Activated CD4-positive, CD25-positive, alpha-beta regulatory T cell treated with anti-CD3 and anti-CD28 coated beads, Interleukin-2, amount 50 U/mL, for 24 hours (primary cell): Measurements from ENCODE around the gene ANKRD30BL.
"Not testable (repeated sequence)": the region's sequence is repeated elsewhere in the genome, so short reads cannot be mapped to it uniquely, and the experiment has no call there.

Source experiments
- ATAC-seq, 2 donors: fragments of 150-1000 bp; cut with Tn5 transposase; one replicate each; pipeline ENCODE4 v1.10.0; 2021; ENCODE audit warnings: mild to moderate bottlenecking in 1 of 2, moderate library complexity in 1 of 2

Gene ANKRD30BL, protein sequence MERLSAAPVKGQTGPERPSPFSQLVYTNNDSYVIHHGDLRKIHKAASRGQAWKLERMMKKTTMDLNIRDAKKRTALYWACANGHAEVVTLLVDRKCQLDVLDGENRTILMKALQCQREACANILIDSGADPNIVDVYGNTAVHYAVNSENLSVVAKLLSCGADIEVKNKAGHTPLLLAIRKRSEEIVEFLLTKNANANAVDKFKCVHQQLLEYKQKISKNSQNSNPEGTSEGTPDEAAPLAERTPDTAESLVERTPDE

GRCh38 chr2:132161161-132162124 is at the start of gene ANKRD30BL:
Gene ANKRD30BL, minus strand, starts transcription at chr2:132161952. Its CDS starts 247 bp downstream, at chr2:132161705.
- ATAC-seq = not testable (repeated sequence)

- not testable (repeated sequence) for ATAC-seq
These were observed 41.1 kb upstream of the ANKRD30BL start for GRCh38 chr2:132202866-132203265.

- not testable (repeated sequence) for ATAC-seq
These were observed 31.1 kb upstream of the ANKRD30BL start for GRCh38 chr2:132192854-132193253.

- not testable (repeated sequence) for ATAC-seq
These were observed 5.3 kb upstream of the ANKRD30BL start for GRCh38 chr2:132167100-132167499.

- ATAC-seq = not testable (repeated sequence)
These were observed 441 bp upstream of the ANKRD30BL start for GRCh38 chr2:132162125-132162660.

DNA sequence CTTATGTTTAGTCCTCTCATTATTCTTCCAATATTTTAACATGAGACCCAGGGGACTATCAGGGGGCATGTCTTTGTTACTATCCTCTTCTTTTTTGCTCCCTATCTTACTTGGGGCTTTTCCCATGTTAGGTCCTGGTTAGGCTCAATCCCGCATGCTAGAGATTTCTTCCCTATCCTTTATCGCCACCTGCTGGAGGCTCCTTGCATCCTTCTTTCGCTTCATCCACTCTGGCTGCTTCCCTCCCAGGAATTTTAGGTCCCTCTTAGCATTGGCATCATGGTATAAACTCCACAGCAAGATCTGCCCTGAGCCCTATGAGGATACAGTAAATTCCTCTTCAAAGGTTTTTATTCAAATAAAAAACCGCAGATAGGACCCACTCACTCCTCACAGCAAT is 15.0 kb downstream of the ANKRD30BL start:
- ATAC-seq = not testable (repeated sequence)
